ENCODE data around the gene PDLIM4.
A peak's percentile ranks its signal among the peaks of the same experiment; 100 is the strongest.

The PDLIM4 gene

DNA sequence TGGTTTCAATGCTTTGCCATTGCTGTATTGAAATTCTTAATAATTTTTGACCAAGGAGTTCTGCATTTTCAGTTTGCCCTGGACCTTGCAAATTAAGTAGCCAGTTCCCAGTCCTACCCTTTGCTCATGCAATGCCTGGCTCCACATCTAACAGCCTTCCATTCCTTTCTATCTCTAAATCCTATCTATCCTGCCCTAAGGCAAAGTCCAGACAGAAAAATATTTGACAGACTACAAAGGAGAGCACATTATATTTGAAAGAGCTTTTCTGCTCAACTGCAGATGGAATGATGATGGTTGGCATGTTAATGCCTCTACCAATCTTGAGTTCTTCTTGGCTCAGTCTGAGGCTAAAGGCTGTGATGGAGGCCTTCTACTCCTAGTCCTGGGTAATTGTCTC, 52.2 kb downstream of the PDLIM4 start:
- DNase-seq (ENCODE audit: low spot score): no peak

DNA sequence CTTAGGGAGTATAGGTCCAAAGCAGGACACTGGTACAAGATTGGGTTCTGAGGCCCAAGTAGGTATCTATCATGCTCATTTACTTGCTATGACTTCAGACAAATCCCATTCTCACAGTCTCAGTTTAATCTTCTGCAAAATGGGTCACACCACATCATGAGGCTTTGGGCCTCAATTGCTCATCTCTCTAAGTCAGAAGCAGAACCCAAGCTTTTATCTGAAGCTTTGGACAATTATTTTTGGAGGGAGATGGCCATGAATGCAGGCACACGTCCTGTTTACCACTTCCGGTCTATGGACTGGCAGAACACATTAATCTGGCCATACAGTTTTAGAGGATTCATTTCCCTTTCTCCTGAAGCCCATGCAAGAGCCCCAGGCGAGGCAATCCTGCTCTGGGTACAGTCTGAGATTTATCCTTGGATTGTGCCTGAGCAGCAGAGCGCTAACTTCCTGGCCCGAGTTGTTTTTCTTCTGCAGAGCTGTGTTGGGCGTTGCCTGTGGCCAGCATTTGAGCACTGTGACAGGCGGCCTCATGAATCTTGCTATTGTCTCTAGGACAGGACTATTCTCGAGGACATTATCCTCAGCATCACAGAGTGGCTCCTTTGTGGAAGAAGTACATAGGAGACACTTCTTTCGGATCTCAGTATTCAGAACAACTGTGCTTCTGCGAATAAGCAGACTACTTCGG, 52.8 kb downstream of the PDLIM4 start:
- DNase-seq (ENCODE audit: low spot score): peak; percentile 76

DNA sequence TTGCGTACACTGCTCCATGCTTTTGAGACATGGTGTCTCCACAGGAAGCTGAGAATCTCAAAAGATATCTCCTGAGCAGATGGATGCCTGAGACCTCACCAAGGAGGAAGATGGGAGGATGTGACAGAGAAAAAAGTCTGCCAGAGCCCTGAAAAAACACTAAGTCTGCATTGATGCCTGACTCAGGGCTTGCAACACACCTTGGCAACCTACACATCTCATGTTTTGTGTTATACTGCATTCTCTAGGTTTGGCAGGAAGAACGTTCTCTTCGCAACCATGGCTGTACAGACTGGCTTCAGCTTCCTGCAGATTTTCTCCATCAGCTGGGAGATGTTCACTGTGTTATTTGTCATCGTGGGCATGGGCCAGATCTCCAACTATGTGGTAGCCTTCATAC, 55.9 kb downstream of the PDLIM4 start:
- DNase-seq (ENCODE audit: low spot score): no peak

- DNase-seq (ENCODE audit: low spot score): no peak
Measured at GRCh38 chr5:132313961-132314432, 56.5 kb downstream of the PDLIM4 start.

DNA sequence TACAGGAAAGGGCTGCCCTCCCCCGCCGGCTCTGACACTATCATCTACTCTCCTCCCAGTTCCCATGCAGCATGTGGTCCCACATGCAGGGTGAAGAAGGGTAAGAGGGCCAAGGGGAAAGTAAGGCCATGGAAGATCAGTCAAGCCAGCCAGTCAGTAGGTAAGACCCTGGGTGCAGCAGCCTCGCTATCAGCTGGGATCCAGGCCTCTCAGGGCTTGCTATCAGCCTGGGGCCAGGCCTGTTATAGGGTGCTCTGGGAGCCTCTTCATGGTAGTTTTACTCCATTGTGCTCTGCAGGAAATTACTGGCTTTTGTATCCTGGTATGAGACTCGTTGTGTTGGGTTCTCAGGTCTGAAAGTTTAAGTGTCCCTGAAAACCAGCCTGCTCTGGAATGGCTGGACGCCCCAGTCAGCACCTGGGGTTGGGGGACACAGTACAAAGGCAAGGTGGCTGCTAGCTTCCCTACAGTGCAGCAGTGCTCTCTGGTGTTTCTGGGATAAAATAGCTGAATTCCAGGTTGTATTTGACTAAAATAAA, 58.1 kb downstream of the PDLIM4 start:
- DNase-seq (ENCODE audit: low spot score): no peak

DNA sequence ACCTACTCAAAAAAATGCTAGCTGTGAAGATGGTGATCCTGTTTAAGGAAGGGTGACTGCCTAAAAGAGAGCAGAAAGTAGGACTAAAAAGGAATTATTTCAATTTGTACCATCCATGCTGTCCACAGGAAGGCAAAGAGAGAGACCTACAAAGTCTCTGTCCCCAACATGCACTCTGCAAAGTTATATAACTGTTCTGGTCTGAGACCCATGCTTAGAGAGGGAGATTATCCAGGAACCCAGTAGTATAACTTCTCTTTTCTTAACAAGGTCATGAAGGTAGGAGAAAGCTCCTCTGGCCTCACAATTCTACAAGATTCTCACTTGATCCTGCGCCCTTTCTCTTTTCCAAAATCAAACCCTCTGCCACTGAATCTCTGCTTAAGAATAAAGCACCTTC, 62.5 kb downstream of the PDLIM4 start:
- DNase-seq (ENCODE audit: low spot score): no peak

GRCh38 chr5:132321109-132321721, 63.7 kb downstream of the PDLIM4 start:
- DNase-seq (ENCODE audit: low spot score): no peak

GRCh38 chr5:132322266-132322665, 64.8 kb downstream of the PDLIM4 start:
- no peak for DNase-seq (ENCODE audit: low spot score)
